ENCODE measurements around the gene PRPF6.

Gene PRPF6

DNA sequence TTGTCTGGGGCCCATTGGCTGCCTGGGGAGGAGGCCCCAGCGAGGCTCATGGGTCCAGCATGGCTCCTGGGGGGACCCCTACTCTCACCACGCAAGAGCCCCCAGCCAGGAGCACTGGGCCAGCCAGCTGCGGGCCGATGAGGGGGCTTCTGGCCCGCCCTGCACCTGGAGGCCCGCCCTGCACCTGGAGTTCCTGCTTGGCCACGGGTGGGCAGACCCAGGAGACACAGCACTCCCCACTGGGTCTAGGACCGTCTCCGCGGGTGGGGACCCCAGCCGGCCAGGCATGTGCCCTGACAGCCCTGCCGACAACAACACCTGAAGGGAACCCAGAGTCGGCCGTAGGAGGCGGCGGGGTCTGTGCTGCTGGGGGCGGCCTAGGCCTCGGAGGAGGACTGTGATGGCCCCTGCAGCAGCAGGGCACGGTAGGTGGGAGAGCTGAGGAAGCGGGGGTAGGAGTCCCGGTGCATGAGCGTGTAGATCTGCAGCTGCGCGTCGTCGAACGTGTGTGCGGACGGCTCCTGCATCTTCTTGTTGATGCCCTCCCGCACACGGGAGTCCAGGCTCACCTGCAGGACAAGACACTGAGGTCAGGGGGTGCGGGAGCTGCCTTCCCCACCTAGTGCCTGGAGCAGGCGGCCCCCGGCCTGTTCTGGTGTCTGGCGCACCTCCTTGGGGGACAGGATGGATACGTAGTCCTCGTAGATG is 92.7 kb downstream of the PRPF6 start:
- Histone ChIP-seq H3K36me3 (ENCODE audit: control insufficient read depth, low read length) (peaks cover 58% of the 10 kb centered on the region), H4K20me1 (ENCODE audit: control insufficient read depth, insufficient read depth, low read depth, low read length) (no peaks in the 10 kb centered on the region), H3K27ac (ENCODE audit: low read depth, low read length) (0 out of 2 replicates have a peak overlapping the region, but pooled peaks have one; percentile 70), H3K4me1 (ENCODE audit: control insufficient read depth, low read length) (peaks cover 63% of the 10 kb centered on the region), H3F3A (ENCODE audit: control insufficient read depth, insufficient read depth) (peaks cover 12% of the 10 kb centered on the region), H3K4me2 (ENCODE audit: low read length) (no peak overlapping the region), H3K79me2 (ENCODE audit: control insufficient read depth, low read length) (peaks cover 18% of the 10 kb centered on the region), H3K4me3 (ENCODE audit: low read length) (no peak overlapping the region), H3K9me2 (replicated peaks; ENCODE audit: control insufficient read depth, low read length) (no peaks in the 10 kb centered on the region), H3K9me3 (ENCODE audit: control insufficient read depth, insufficient read depth, low read length) (no peaks in the 10 kb centered on the region), H3K27me3 (ENCODE audit: control insufficient read depth, low read length) (no peaks in the 10 kb centered on the region)
- TF ChIP-seq EZH2phosphoT487 (IDR thresholded peaks at IDR 0.05; ENCODE audit: borderline replicate concordance, low read length): no peak
- TF ChIP-seq, protein P1, sequence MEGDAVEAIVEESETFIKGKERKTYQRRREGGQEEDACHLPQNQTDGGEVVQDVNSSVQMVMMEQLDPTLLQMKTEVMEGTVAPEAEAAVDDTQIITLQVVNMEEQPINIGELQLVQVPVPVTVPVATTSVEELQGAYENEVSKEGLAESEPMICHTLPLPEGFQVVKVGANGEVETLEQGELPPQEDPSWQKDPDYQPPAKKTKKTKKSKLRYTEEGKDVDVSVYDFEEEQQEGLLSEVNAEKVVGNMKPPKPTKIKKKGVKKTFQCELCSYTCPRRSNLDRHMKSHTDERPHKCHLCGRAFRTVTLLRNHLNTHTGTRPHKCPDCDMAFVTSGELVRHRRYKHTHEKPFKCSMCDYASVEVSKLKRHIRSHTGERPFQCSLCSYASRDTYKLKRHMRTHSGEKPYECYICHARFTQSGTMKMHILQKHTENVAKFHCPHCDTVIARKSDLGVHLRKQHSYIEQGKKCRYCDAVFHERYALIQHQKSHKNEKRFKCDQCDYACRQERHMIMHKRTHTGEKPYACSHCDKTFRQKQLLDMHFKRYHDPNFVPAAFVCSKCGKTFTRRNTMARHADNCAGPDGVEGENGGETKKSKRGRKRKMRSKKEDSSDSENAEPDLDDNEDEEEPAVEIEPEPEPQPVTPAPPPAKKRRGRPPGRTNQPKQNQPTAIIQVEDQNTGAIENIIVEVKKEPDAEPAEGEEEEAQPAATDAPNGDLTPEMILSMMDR (IDR thresholded peaks at IDR 0.05; ENCODE audit: low read depth, low read length, poor library complexity, severe bottlenecking): no peak

DNA sequence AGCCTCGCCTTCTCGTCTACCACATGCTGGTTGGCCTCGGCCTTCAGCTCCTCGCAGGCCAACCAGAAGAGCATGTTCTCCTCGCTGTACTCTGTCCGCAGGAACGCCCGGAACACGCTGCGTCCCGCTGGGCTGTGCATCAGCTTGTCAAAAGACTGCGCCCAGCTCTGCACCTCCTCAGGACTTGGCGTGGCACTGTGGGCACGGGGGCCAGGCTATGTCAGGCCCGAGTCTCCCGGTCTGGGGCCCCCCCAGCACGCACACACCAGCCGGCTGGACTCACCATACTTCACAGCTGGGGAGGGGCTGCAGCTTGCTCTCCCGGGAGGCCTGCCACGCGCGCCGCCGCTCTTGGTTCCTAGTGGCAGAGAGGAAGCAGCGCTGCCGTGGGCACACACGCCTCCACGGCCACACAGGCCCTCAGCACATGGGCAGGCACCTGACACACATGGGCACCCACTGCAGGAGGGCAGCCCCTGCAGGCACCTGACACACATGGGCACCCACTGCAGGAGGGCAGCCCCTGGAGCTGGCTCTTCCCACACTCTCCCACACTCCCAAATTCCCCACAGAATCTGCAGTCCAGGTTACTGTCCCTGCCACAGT is 93.4 kb downstream of the PRPF6 start:
- Histone ChIP-seq H3K79me2 (ENCODE audit: control insufficient read depth, low read length) (peaks cover 25% of the 10 kb centered on the region), H3K9me2 (replicated peaks; ENCODE audit: control insufficient read depth, low read length) (no peaks in the 10 kb centered on the region), H3K9me3 (ENCODE audit: control insufficient read depth, insufficient read depth, low read length) (no peaks in the 10 kb centered on the region), H3K36me3 (ENCODE audit: control insufficient read depth, low read length) (peaks cover 64% of the 10 kb centered on the region), H4K20me1 (ENCODE audit: control insufficient read depth, insufficient read depth, low read depth, low read length) (no peaks in the 10 kb centered on the region), H3K4me3 (ENCODE audit: low read length) (no peak overlapping the region), H3K4me2 (ENCODE audit: low read length) (no peak overlapping the region), H3K27me3 (ENCODE audit: control insufficient read depth, low read length) (no peaks in the 10 kb centered on the region), H3K4me1 (ENCODE audit: control insufficient read depth, low read length) (peaks cover 64% of the 10 kb centered on the region), H3F3A (ENCODE audit: control insufficient read depth, insufficient read depth) (peaks cover 15% of the 10 kb centered on the region), H3K27ac (ENCODE audit: low read depth, low read length) (no peak overlapping the region)
- TF ChIP-seq EZH2phosphoT487 (IDR thresholded peaks at IDR 0.05; ENCODE audit: borderline replicate concordance, low read length): no peak
- TF ChIP-seq, protein P1 (IDR thresholded peaks at IDR 0.05; ENCODE audit: low read depth, low read length, poor library complexity, severe bottlenecking): no peak

DNA sequence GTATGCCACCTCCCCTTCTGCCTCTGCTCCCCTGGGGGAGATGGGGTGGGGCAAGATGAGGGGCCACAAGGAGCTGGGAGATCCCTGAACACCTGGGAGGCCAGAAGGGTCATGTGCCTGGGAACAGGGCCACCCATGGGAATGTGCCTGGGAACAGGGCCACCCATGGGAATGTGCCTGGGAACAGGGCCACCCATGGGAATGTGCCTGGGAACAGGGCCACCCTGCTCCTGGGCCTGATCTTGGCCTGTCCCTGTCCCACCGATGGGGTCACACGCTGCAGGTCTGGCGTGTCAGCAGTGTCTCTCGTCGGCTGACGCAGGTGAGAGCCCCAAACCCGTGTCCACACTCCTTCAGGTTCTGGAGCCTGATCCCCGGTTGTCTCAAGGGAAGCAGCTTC is 94.0 kb downstream of the PRPF6 start:
- Histone ChIP-seq H4K20me1 (ENCODE audit: control insufficient read depth, insufficient read depth, low read depth, low read length) (no peaks in the 10 kb centered on the region), H3F3A (ENCODE audit: control insufficient read depth, insufficient read depth) (peaks cover 15% of the 10 kb centered on the region), H3K4me2 (ENCODE audit: low read length) (no peak overlapping the region), H3K9me2 (replicated peaks; ENCODE audit: control insufficient read depth, low read length) (no peaks in the 10 kb centered on the region), H3K4me1 (ENCODE audit: control insufficient read depth, low read length) (peaks cover 63% of the 10 kb centered on the region), H3K4me3 (ENCODE audit: low read length) (no peak overlapping the region), H3K79me2 (ENCODE audit: control insufficient read depth, low read length) (peaks cover 25% of the 10 kb centered on the region), H3K27ac (ENCODE audit: low read depth, low read length) (no peak overlapping the region), H3K27me3 (ENCODE audit: control insufficient read depth, low read length) (no peaks in the 10 kb centered on the region), H3K36me3 (ENCODE audit: control insufficient read depth, low read length) (peaks cover 65% of the 10 kb centered on the region), H3K9me3 (ENCODE audit: control insufficient read depth, insufficient read depth, low read length) (no peaks in the 10 kb centered on the region)
- TF ChIP-seq EZH2phosphoT487 (IDR thresholded peaks at IDR 0.05; ENCODE audit: borderline replicate concordance, low read length): no peak
- TF ChIP-seq, protein P1 (IDR thresholded peaks at IDR 0.05; ENCODE audit: low read depth, low read length, poor library complexity, severe bottlenecking): no peak
